HUES48 (cell line): Measurements from ENCODE around the gene NARS2.
"Not testable (repeated sequence)": the region's sequence is repeated elsewhere in the genome, so short reads cannot be mapped to it uniquely, and the experiment has no call there.

Source experiments
- H3K27ac ChIP-seq: one replicate; pipeline ENCODE4 v1.7.0; 2013; ENCODE audit warnings: low read depth, low read length, inconsistent platforms
- H3K27me3 ChIP-seq: 2 replicates; pipeline ENCODE4 v1.6.1; 2013; ENCODE audit warnings: mild to moderate bottlenecking, low read length; ENCODE audit not compliant: control insufficient read depth, insufficient read depth
- H3K36me3 ChIP-seq: 2 replicates; pipeline ENCODE4 v1.6.1; 2013; ENCODE audit warnings: low read length; ENCODE audit not compliant: control insufficient read depth, insufficient read depth
- H3K4me1 ChIP-seq: 2 replicates; pipeline ENCODE4 v1.6.1; 2013; ENCODE audit warnings: mild to moderate bottlenecking, low read length; ENCODE audit not compliant: control insufficient read depth, insufficient read depth
- H3K4me3 ChIP-seq: 2 replicates; pipeline ENCODE4 v1.5.1; 2013; ENCODE audit warnings: mild to moderate bottlenecking, low read depth, low read length
- H3K9ac ChIP-seq: 2 replicates; pipeline ENCODE4 v1.6.1; 2013; ENCODE audit warnings: mild to moderate bottlenecking, low read depth, low read length, moderate library complexity
- H3K9me3 ChIP-seq: 2 replicates; pipeline ENCODE4 v1.6.1; 2013; ENCODE audit warnings: low read length; ENCODE audit not compliant: control insufficient read depth, insufficient read depth

Gene NARS2

DNA sequence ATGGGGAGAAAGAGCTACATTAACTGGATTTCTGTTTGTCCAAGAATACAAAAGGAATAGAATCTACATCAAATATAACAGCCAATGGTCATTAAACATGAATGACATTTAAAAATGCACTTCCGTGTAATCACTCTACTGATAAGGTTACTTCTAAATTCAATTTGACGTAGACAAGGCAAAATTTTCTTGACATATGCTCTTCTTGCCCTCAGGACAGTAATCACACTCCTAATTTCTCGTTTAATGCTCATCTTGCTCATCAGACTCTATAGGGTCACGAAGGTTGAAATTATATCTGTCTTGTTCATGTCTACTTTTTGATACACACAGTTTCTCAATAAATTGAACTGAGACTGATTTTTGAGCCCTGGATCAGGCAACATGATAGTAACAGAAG, 58.4 kb downstream of the NARS2 start:
- no peak overlapping the region for H3K9ac ChIP-seq

GRCh38 chr11:78514922-78515502, 59.7 kb downstream of the NARS2 start:
- peaks cover 10% of the 10 kb centered on the region; the same call in 1 of the 2 replicates for H3K36me3 ChIP-seq

More for the DNA sequence above, 58.4 kb downstream of the NARS2 start:
- Histone ChIP-seq H3K4me1 (peaks cover 23% of the 10 kb centered on the region), H3K27me3 (no peaks in the 10 kb centered on the region), H3K27ac (no peak overlapping the region), H3K9me3 (no peaks in the 10 kb centered on the region), H3K4me3 (no peak overlapping the region), H3K36me3 (peaks cover 6% of the 10 kb centered on the region; the same call in 1 of the 2 replicates)

GRCh38 chr11:78513085-78513484, 61.6 kb downstream of the NARS2 start:
- not testable (repeated sequence) for H3K27me3 ChIP-seq, H3K9me3 ChIP-seq, H3K27ac ChIP-seq, H3K4me3 ChIP-seq, H3K9ac ChIP-seq
- H3K4me1 ChIP-seq: peaks cover 24% of the 10 kb centered on the region
- peaks cover 10% of the 10 kb centered on the region; the same call in 1 of the 2 replicates for H3K36me3 ChIP-seq

More at GRCh38 chr11:78514922-78515502, 59.7 kb downstream of the NARS2 start:
- no peaks in the 10 kb centered on the region for H3K27me3 ChIP-seq
- no peak overlapping the region for H3K27ac ChIP-seq
- no peak overlapping the region for H3K4me3 ChIP-seq
- peaks cover 23% of the 10 kb centered on the region for H3K4me1 ChIP-seq
- H3K9ac ChIP-seq: no peak overlapping the region
- H3K9me3 ChIP-seq: no peaks in the 10 kb centered on the region

DNA sequence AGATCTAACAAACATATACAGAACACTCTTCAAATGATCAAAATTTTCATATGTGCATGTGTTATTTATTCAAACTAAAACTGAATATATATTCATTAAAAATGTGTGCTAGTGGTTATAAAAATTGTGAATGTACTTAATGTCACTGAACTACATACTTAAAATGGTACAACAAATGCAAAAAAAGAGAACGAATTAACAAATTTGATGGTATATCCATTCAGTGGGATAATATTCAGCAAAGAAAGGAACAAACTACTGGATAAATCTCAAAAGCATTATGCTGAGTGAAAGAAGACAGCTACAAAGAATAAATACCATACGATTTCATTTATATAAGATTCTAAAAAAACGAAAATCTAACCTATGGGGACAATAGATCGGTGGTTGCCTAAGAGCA, 64.1 kb downstream of the NARS2 start:
- Histone ChIP-seq H3K27ac (no peak overlapping the region), H3K36me3 (peaks cover 10% of the 10 kb centered on the region; the same call in 1 of the 2 replicates), H3K27me3 (no peaks in the 10 kb centered on the region), H3K9me3 (no peaks in the 10 kb centered on the region), H3K4me1 (peaks cover 18% of the 10 kb centered on the region), H3K4me3 (no peak overlapping the region), H3K9ac (no peak overlapping the region)

DNA sequence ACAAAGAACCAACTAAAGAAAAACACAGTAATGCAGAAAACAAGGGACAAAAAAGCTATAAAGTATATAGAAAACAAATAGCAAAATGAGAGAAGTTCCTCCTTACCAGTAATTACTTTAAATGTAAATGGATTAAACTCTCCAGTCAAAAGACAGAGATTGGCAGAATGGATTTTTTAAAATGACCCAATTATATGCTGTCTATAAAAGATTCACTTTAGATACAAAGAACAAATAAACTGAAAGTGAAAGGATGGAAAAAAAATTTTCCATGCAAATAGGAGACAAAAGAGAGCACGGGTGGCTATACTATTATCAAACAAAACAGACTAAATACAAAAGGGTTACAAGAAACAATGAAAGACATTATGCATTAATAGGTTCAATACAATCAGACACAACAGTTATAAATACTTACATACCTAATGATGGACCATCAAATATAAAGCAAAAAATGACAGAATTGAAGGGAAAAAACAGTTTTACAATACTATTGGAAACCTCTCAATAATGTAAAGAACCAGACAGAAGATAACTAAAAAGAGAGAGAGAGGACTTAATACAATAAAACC, 64.6 kb downstream of the NARS2 start:
- Histone ChIP-seq H3K27me3 (no peaks in the 10 kb centered on the region), H3K36me3 (peaks cover 10% of the 10 kb centered on the region; the same call in 1 of the 2 replicates), H3K4me3 (no peak overlapping the region), H3K9me3 (no peaks in the 10 kb centered on the region), H3K9ac (no peak overlapping the region), H3K4me1 (peaks cover 13% of the 10 kb centered on the region), H3K27ac (no peak overlapping the region)

DNA sequence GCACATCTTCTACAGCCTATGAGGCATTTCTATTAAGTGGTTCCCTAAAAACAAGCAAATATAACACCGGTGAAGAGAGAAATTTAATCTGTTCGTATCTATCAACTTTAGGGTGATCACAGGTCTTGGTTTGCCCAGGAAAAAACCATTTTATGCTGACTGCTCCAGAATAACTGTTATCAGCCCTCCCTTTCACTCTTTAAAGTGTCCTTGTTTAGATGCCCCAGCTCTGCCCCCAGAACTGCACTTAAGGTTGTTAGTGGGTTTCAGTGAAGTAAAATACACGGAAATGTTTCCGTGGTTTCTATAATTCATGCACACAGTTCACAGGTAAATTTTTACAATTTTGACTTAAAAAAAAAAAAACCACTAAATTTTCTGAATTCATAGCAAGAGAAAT, 70.0 kb downstream of the NARS2 start:
- no peak overlapping the region for H3K27ac ChIP-seq
- H3K36me3 ChIP-seq: no peaks in the 10 kb centered on the region
- H3K9me3 ChIP-seq: no peaks in the 10 kb centered on the region
- H3K27me3 ChIP-seq: no peaks in the 10 kb centered on the region
- H3K4me1 ChIP-seq: peaks cover 17% of the 10 kb centered on the region
- no peak overlapping the region for H3K9ac ChIP-seq
- no peak overlapping the region for H3K4me3 ChIP-seq

- no peaks in the 10 kb centered on the region for H3K36me3 ChIP-seq
- H3K27ac ChIP-seq: no peak overlapping the region
- no peak overlapping the region for H3K9ac ChIP-seq
- peaks cover 17% of the 10 kb centered on the region for H3K4me1 ChIP-seq
- no peaks in the 10 kb centered on the region for H3K27me3 ChIP-seq
- H3K4me3 ChIP-seq: no peak overlapping the region
- no peaks in the 10 kb centered on the region for H3K9me3 ChIP-seq
Measured at GRCh38 chr11:78504181-78504580, 70.5 kb downstream of the NARS2 start.

- Histone ChIP-seq H3K4me3 (no peak overlapping the region), H3K27me3 (no peaks in the 10 kb centered on the region), H3K36me3 (no peaks in the 10 kb centered on the region)
Measured at GRCh38 chr11:78499971-78500370, 74.7 kb downstream of the NARS2 start.

GRCh38 chr11:78497293-78497692, 77.4 kb downstream of the NARS2 start:
- Histone ChIP-seq H3K9me3 (no peaks in the 10 kb centered on the region), H3K36me3 (peaks cover 4% of the 10 kb centered on the region; the same call in 1 of the 2 replicates), H3K4me1 (no peaks in the 10 kb centered on the region), H3K27ac (no peak overlapping the region), H3K27me3 (no peaks in the 10 kb centered on the region), H3K9ac (no peak overlapping the region), H3K4me3 (no peak overlapping the region)

More at GRCh38 chr11:78499971-78500370, 74.7 kb downstream of the NARS2 start:
- no peak overlapping the region for H3K9ac ChIP-seq
- no peak overlapping the region for H3K27ac ChIP-seq
- peaks cover 11% of the 10 kb centered on the region for H3K4me1 ChIP-seq
- H3K9me3 ChIP-seq: no peaks in the 10 kb centered on the region

GRCh38 chr11:78493413-78493975, 81.2 kb downstream of the NARS2 start:
- no peak overlapping the region for H3K4me3 ChIP-seq
- no peaks in the 10 kb centered on the region for H3K4me1 ChIP-seq
- H3K36me3 ChIP-seq: peaks cover 16% of the 10 kb centered on the region

GRCh38 chr11:78492973-78493372, 81.7 kb downstream of the NARS2 start:
- H3K27me3 ChIP-seq: no peaks in the 10 kb centered on the region
- no peaks in the 10 kb centered on the region for H3K9me3 ChIP-seq
- H3K9ac ChIP-seq: no peak overlapping the region
- no peaks in the 10 kb centered on the region for H3K4me1 ChIP-seq
- peaks cover 16% of the 10 kb centered on the region for H3K36me3 ChIP-seq
- H3K27ac ChIP-seq: no peak overlapping the region
- no peak overlapping the region for H3K4me3 ChIP-seq

More at GRCh38 chr11:78493413-78493975, 81.2 kb downstream of the NARS2 start:
- Histone ChIP-seq H3K9ac (no peak overlapping the region), H3K27ac (no peak overlapping the region), H3K9me3 (no peaks in the 10 kb centered on the region), H3K27me3 (no peaks in the 10 kb centered on the region)
